Subcutaneous abdominal adipose tissue (tissue), 5 donors: Measurements from ENCODE around the gene MFNG.

ENCODE experiments used
- H3K27ac ChIP-seq: one replicate; pipeline ENCODE4 v1.7.0; 2013; ENCODE audit warnings: low read depth, mild to moderate bottlenecking, inconsistent platforms, low read length, moderate library complexity
- H3K27me3 ChIP-seq, 5 donors: one replicate each; pipeline ENCODE4 v1.7.0; 2013; ENCODE audit warnings: low read length in 5 of 5, inconsistent platforms in 1 of 5; ENCODE audit not compliant: control insufficient read depth in 5 of 5, insufficient read depth in 4 of 5
- H3K36me3 ChIP-seq, 5 donors: one replicate each; pipeline ENCODE4 v1.7.0; 2013; ENCODE audit warnings: low read length in 5 of 5; ENCODE audit not compliant: control insufficient read depth in 5 of 5, insufficient read depth in 5 of 5
- H3K4me1 ChIP-seq, 5 donors: one replicate each; pipeline ENCODE4 v1.7.0; 2013; ENCODE audit warnings: low read length in 5 of 5, mild to moderate bottlenecking in 3 of 5, moderate library complexity in 1 of 5; ENCODE audit not compliant: control insufficient read depth in 5 of 5, insufficient read depth in 5 of 5
- H3K4me3 ChIP-seq, 5 donors: one replicate each; pipeline ENCODE4 v1.7.0; 2013; ENCODE audit warnings: low read length in 5 of 5, low read depth in 1 of 5
- H3K9ac ChIP-seq, 5 donors: one replicate each; pipeline ENCODE4 v1.7.0; 2013; ENCODE audit warnings: low read length in 5 of 5, mild to moderate bottlenecking in 4 of 5, moderate library complexity in 3 of 5
- H3K9me3 ChIP-seq, 5 donors: one replicate each; pipeline ENCODE4 v1.7.0; 2013; ENCODE audit warnings: low read length in 5 of 5; ENCODE audit not compliant: control insufficient read depth in 5 of 5
- donor health status: healthy.
- donor health status: healthy.
- donor health status: healthy.
- donor health status: healthy.
- donor health status: healthy.

Gene MFNG

DNA sequence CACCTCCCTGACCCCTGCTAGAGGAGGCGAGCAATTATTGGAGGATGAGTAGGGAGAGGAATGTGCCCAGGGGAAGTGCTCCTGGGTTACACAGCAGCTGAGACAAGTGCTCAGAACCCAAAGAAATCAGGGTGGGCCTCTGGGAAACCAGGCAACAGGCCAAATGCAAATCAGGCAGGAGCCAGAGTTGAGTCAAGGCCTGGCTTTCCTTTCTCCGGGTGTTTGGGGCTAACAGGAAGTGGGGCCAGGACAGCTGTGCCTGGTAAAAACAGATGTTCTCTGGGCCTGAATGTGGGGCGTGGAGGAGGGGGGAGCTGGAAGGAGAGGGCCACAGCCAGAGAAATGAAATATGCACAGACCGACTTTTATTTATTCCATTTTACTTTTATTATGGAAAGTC, 22.0 kb downstream of the MFNG start:
- Histone ChIP-seq H3K4me3 (no peak overlapping the region), H3K27me3 (peaks cover 2 to 21% (median 19%) of the 10 kb centered on the region in 5 donors), H3K4me1 (no peaks in the 10 kb centered on the region), H3K9ac (no peak overlapping the region), H3K27ac (no peak overlapping the region), H3K9me3 (no peaks in the 10 kb centered on the region), H3K36me3 (peaks cover 0 to 20% (median 0%) of the 10 kb centered on the region in 5 donors)

DNA sequence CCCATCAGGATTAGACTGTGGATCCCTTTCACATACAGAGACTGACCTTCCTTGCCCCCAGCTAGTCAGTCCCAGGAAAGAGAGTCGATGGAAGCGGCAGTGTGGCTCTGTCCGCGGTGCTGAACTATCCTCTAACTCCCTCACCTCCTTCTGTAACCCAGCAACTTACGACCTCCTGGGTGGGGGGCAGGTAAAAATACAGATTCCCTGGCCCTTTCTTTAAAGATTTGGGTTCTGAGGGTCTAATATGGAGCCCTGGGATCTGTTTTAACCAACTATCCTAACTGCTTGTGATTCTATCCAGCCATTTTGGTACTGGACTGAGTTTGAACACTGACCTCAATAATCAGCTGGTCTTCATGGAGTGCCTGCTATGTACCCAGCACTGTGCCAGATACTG, 23.2 kb downstream of the MFNG start:
- Histone ChIP-seq H3K4me1 (no peaks in the 10 kb centered on the region), H3K27me3 (peaks cover 5 to 22% (median 17%) of the 10 kb centered on the region in 5 donors), H3K4me3 (no peak overlapping the region), H3K9me3 (no peaks in the 10 kb centered on the region), H3K9ac (no peak overlapping the region), H3K27ac (no peak overlapping the region), H3K36me3 (peaks cover 0 to 13% (median 0%) of the 10 kb centered on the region in 5 donors)

DNA sequence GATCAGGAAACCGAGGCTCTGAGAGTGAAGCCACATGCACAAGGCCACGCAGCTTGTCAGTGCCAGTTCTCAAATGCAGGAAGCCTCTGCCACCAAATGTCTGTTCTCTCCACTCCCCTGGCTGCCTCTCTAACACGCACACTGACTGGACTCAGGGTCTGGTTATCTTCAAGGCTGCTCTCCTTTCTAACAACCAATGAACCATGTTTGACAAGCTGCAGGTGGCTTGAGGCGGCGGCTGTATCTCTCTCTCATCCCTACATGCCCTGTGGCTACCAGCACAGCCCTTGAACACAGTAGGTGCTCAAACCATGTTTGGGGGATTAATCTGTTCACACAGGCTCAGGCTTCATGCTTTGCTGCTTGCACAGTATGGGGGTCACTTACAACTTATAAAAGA, 23.7 kb downstream of the MFNG start:
- no peak overlapping the region for H3K27ac ChIP-seq
- H3K9ac ChIP-seq: no peak overlapping the region
- H3K4me3 ChIP-seq: no peak overlapping the region
- peaks cover 0 to 13% (median 0%) of the 10 kb centered on the region in 5 donors for H3K36me3 ChIP-seq
- H3K27me3 ChIP-seq: peaks cover 5 to 24% (median 13%) of the 10 kb centered on the region in 5 donors
- H3K4me1 ChIP-seq: no peaks in the 10 kb centered on the region
- H3K9me3 ChIP-seq: no peaks in the 10 kb centered on the region

DNA sequence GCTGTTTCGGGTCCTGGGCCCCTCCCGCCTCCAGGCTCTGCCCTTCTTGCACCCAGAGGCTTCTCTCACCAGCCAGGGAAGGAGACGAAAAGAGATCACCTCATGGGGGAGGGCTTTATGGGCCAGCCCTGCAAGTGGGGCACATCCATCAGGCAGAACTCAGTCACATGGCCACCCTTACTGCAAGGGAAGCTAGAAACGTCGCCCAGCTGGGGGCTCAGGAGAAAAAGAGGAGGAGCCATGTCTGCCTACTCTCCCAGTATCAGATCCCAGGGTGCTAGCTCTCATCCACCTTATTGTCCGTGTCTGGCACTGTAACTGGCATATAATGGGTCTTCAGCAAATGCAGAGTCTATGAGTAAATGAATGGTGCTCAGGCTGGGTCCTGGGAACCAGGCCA, 24.2 kb downstream of the MFNG start:
- Histone ChIP-seq H3K27ac (no peak overlapping the region), H3K9ac (no peak overlapping the region), H3K27me3 (peaks cover 5 to 24% (median 9%) of the 10 kb centered on the region in 5 donors), H3K9me3 (no peaks in the 10 kb centered on the region), H3K36me3 (peaks cover 0 to 13% (median 0%) of the 10 kb centered on the region in 5 donors), H3K4me3 (no peak overlapping the region), H3K4me1 (no peaks in the 10 kb centered on the region)

DNA sequence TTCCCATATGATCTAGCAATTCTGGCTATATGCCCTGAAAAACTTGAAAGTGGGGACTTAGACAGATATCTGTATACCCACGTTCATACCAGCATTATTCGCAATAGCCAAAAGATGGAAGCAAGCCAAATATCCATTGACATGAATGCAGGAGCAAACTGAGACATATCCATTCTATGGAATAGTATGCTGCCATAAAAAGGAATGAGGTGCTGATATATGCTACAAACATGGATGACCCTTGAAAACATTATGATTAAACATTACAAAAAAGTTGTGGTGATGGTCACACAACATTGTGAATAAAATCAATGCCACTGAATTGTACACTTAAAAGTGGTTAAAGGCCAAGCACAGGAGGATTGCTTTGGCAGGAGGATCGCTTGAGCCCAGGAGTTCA, 25.5 kb downstream of the MFNG start:
- no peaks in the 10 kb centered on the region for H3K4me1 ChIP-seq
- peaks cover 2 to 26% (median 18%) of the 10 kb centered on the region in 5 donors for H3K27me3 ChIP-seq

DNA sequence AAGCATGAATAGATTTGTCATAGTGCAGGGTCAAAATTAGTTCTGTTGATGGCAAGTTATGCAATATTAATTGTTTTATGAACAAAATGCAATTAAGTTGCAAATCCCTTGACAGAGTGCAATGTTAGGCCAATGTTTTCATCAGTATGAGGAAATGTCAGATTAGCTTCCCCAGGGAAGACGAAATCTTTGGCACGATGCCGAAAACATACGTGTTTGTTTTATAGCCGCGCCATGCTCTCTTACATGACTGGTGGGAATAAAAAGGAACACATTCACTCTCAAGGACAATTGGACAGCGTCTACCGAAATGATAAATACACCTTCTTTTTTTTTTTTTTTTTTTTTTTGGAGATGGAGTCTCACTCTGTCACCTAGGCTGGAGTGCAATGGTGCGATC, 27.0 kb downstream of the MFNG start:
- H3K27ac ChIP-seq: no peak overlapping the region
- no peaks in the 10 kb centered on the region for H3K4me1 ChIP-seq
- peaks cover 0 to 2% (median under 1%) of the 10 kb centered on the region in 5 donors for H3K9me3 ChIP-seq
- H3K27me3 ChIP-seq: peaks cover 3 to 27% (median 23%) of the 10 kb centered on the region in 5 donors
- no peaks in the 10 kb centered on the region for H3K36me3 ChIP-seq
- no peak overlapping the region for H3K4me3 ChIP-seq
- no peak overlapping the region for H3K9ac ChIP-seq

More for the DNA sequence above, 25.5 kb downstream of the MFNG start:
- Histone ChIP-seq H3K9me3 (no peaks in the 10 kb centered on the region), H3K27ac (no peak overlapping the region), H3K4me3 (no peak overlapping the region), H3K36me3 (peaks cover 0 to 5% (median 0%) of the 10 kb centered on the region in 5 donors), H3K9ac (no peak overlapping the region)

DNA sequence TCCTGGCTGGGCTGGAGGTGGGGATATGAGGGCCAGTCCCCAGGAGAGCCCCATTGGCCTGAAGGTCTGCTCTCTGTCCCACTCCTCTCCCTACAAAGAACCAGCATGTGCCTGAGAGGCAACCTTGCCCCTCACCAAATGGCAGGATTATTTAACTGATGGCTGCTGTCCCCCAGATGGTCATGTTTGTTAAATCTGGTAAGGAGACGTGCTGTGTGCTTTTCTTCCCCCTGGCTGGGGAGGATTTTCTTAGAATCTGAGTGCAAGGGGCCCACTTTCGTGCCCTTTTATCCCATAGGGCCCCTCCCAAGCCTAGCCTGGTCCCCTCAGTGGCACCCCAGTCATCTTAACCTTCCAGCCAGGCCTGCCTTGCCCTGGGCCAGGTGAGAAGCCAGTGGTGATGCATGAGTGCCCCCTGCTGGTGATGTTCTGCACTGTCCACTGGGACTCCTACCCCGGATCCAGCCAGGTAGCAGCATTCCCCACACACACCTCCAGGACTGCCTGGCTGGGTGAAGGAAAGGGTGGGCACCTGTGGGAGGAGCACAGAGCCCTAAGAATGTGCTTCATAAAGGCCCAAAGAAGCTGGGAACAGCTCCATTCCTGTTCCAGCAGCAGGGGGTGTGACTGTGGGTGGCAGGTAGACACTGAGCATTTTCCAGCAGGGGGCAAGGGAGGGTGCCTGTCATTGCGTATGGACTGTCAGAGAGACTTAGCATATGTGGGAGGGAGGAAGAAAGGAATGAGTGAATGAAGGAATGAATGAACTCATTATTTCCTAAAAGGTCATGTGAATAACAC, 28.9 kb downstream of the MFNG start:
- H3K27me3 ChIP-seq: peaks cover 3 to 28% (median 24%) of the 10 kb centered on the region in 5 donors
- H3K27ac ChIP-seq: no peak overlapping the region
- no peaks in the 10 kb centered on the region for H3K36me3 ChIP-seq
- H3K9ac ChIP-seq: no peak overlapping the region
- H3K9me3 ChIP-seq: peaks cover 0 to 4% (median 2%) of the 10 kb centered on the region in 5 donors
- no peaks in the 10 kb centered on the region for H3K4me1 ChIP-seq
- no peak overlapping the region for H3K4me3 ChIP-seq

DNA sequence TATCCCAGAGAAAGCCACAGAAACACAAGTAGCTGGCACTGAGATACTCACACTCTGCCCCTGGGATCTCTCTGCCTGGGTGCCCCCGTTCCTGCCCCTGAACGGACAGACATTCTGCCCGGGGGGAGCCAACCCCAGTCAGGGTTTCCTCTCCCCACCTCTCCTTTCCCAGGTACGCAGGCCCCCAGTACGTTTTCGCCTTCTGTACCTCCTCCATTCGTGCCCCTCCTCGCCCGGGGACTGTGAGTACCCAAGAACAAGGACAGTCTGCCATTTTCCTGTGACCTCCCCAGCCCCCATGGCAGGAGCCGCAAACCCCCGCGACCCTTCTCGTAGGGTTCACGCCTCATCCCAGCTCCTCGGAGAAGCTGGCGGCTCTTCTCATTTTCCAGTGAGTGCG, 29.8 kb downstream of the MFNG start:
- Histone ChIP-seq H3K4me1 (no peaks in the 10 kb centered on the region), H3K4me3 (no peak overlapping the region), H3K36me3 (no peaks in the 10 kb centered on the region), H3K9me3 (peaks cover 0 to 7% (median 2%) of the 10 kb centered on the region in 5 donors), H3K27ac (no peak overlapping the region), H3K27me3 (peaks cover 3 to 24% (median 21%) of the 10 kb centered on the region in 5 donors), H3K9ac (no peak overlapping the region)

DNA sequence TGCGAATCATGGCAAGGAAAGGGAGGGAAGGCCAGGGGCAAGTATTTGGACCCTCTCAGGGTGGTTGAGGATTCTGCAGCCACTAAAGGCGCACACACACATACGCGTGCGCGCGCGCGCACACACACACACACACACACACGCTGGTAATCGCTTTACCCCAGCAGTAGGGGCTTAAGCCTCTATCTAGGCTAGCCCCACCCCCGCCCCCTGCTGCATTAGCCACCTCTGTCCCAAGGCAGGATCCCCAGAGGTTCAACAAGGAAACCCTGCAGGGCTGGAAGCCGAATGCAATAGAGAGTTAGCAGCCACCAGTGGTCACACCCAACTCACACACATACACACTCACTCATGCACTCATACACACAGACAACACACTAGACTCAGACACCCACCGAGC, 30.3 kb downstream of the MFNG start:
- Histone ChIP-seq H3K27me3 (peaks cover 3 to 24% (median 21%) of the 10 kb centered on the region in 5 donors), H3K4me3 (no peak overlapping the region), H3K27ac (no peak overlapping the region), H3K9ac (no peak overlapping the region), H3K9me3 (peaks cover 0 to 11% (median 2%) of the 10 kb centered on the region in 5 donors), H3K36me3 (no peaks in the 10 kb centered on the region), H3K4me1 (no peaks in the 10 kb centered on the region)

DNA sequence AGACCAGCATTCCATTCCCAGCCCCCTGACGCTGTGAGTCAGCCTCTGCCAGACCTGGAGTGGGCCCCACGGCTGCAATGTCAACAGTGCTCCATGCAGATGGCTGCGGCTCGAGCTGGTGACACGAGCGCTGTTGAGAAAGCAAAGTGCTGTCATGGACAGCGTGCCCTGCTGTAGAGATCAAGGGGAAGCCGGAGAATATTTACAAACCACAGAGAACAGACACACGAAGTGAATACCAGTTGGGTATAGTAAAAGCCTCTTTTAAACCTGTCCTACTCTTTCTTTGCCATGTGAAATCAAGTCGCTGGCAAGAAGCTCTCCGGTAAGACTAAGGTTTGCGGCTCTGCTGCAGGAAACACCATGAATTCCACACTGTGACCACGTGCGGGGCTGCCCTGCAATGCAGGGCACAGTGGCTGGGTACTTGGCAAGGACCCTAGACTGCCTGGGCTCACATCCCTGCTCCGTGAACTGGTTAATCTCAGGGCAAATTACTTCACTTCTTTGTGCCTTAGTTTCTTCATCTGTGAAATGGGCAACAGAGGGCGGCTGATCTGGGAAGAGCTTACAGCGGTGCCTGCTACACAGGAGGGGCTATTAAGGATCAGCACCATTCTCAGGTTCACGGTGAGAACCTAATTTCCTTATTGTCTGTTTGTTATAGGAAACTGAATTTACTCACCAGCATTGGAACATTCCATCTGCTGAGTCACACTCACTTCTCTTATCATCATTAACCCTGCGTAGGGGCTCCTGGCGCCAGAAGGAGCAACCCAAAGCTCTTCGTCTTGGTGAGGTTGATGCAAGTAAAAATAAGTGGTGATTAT, 31.1 kb downstream of the MFNG start:
- Histone ChIP-seq H3K27me3 (peaks cover 3 to 24% (median 21%) of the 10 kb centered on the region in 5 donors), H3K4me1 (no peaks in the 10 kb centered on the region), H3K9me3 (peaks cover 0 to 13% (median 2%) of the 10 kb centered on the region in 5 donors), H3K9ac (no peak overlapping the region), H3K4me3 (no peak overlapping the region), H3K36me3 (no peaks in the 10 kb centered on the region), H3K27ac (no peak overlapping the region)
